CD4-positive, CD25-positive, alpha-beta regulatory T cell (primary cell): ENCODE data around the gene PPP2R5C. TPM values are rescaled to one million over a fixed set of nuclear protein-coding genes. Genes with fewer than 3 reads are reported as not detected.

ENCODE experiments used
- ATAC-seq, 2 donors: fragments of 150-1000 bp; cut with Tn5 transposase; one replicate each; pipeline ENCODE4 v1.10.0; 2021; ENCODE audit warnings: low read depth in 2 of 2, moderate number of reproducible peaks in 2 of 2, moderate library complexity in 1 of 2
- DNase-seq, 3 donors: peaks; one replicate each; pipeline versions ENCODE4 v3.0.0 to v3.0.0-alpha.2; 2012 to 2022; ENCODE audit warnings: mixed read lengths in 1 of 3
- H3K27ac ChIP-seq: one replicate; pipeline ENCODE4 v1.7.0; 2013; ENCODE audit warnings: mild to moderate bottlenecking, low read length; ENCODE audit not compliant: insufficient read depth, poor library complexity, severe bottlenecking
- H3K27me3 ChIP-seq: one replicate; pipeline ENCODE4 v1.7.0; 2013; ENCODE audit warnings: low read length; ENCODE audit not compliant: control insufficient read depth, insufficient read depth
- H3K36me3 ChIP-seq: one replicate; pipeline ENCODE4 v1.7.0; 2013; ENCODE audit warnings: mild to moderate bottlenecking, low read length, moderate library complexity; ENCODE audit not compliant: control insufficient read depth, insufficient read depth
- H3K4me1 ChIP-seq: 2 replicates; pipeline ENCODE4 v1.7.0; 2013; ENCODE audit warnings: mild to moderate bottlenecking, low read length; ENCODE audit not compliant: insufficient read depth, control insufficient read depth, poor library complexity, severe bottlenecking
- H3K4me3 ChIP-seq: one replicate; pipeline ENCODE4 v1.7.0; 2013; ENCODE audit warnings: low read depth, mild to moderate bottlenecking, low read length, moderate library complexity
- H3K9me3 ChIP-seq, 2 experiments: 1 replicate in 1 of 2; 2 replicates in 1 of 2; pipeline ENCODE4 v1.7.0; 2013; ENCODE audit warnings: low read length in 2 of 2, mild to moderate bottlenecking in 1 of 2, moderate library complexity in 1 of 2; ENCODE audit not compliant: control insufficient read depth in 2 of 2
- H3K27ac Mint-ChIP-seq, 3 donors: one replicate each; pipeline ENCODE4 v1.8.0; 2020 to 2022; ENCODE audit warnings: mild to moderate bottlenecking in 3 of 3, mixed read lengths in 3 of 3, moderate library complexity in 2 of 3
- H3K27me3 Mint-ChIP-seq: one replicate; pipeline ENCODE4 v1.8.0; 2022; ENCODE audit warnings: mild to moderate bottlenecking, mixed read lengths
- H3K36me3 Mint-ChIP-seq: one replicate; pipeline ENCODE4 v1.8.0; 2020; ENCODE audit warnings: mixed read lengths
- H3K4me1 Mint-ChIP-seq, 4 donors: one replicate each; pipeline ENCODE4 v1.8.0; 2020 to 2022; ENCODE audit warnings: mixed read lengths in 4 of 4, mild to moderate bottlenecking in 1 of 4
- H3K4me3 Mint-ChIP-seq, 4 donors: one replicate each; pipeline ENCODE4 v1.8.0; 2020 to 2022; ENCODE audit warnings: mild to moderate bottlenecking in 4 of 4, mixed read lengths in 4 of 4, moderate library complexity in 3 of 4
- H3K9me3 Mint-ChIP-seq, 7 donors: one replicate each; pipeline ENCODE4 v1.8.0; 2020 to 2022; ENCODE audit warnings: mixed read lengths in 7 of 7, mild to moderate bottlenecking in 3 of 7, moderate library complexity in 2 of 7
- polyA plus RNA-seq, 4 donors: library from polyadenylated mRNA; unstranded; fragments of 300-500 nt; fragmentation: Illumina TruSeq; gene quantifications; one replicate each; pipeline ENCODE4 v1.2.3, GENCODE V29; 2021
- total RNA-seq: library from RNA; stranded (reverse); gene quantifications from one replicate; pipeline ENCODE4 v1.2.3, GENCODE V29; 2022

The PPP2R5C gene
- total and polyA plus RNA-seq, 5 donors from 2014 or later = 244 to 650 (median 282) TPM

GRCh38 chr14:101872346-101872745, 110.8 kb downstream of the PPP2R5C start:
- no peak for DNase-seq
- H3K27ac ChIP-seq = no peak overlapping the region
- H3K36me3 ChIP-seq = peaks cover 10% of the 10 kb centered on the region
- no peaks in the 10 kb centered on the region for H3K27me3 ChIP-seq
- no peak for ATAC-seq
- H3K4me1 ChIP-seq = peaks cover 37% of the 10 kb centered on the region
- H3K36me3 Mint-ChIP-seq = peaks cover 34% of the 10 kb centered on the region
- no peaks in the 10 kb centered on the region for H3K9me3 Mint-ChIP-seq
- H3K4me1 Mint-ChIP-seq = peaks cover 61 to 90% (median 74%) of the 10 kb centered on the region in 4 donors
- peak overlapping the region in 1 of 4 donors; percentile 18 for H3K4me3 Mint-ChIP-seq
- H3K27me3 Mint-ChIP-seq = no peaks in the 10 kb centered on the region
- H3K9me3 ChIP-seq = no peaks in the 10 kb centered on the region
- H3K27ac Mint-ChIP-seq = peak overlapping the region; percentile 70 to 88 (median 87)
- no peak overlapping the region for H3K4me3 ChIP-seq

GRCh38 chr14:101873076-101873825, 111.7 kb downstream of the PPP2R5C start:
- H3K4me1 ChIP-seq = peaks cover 47% of the 10 kb centered on the region
- H3K36me3 ChIP-seq = peaks cover 18% of the 10 kb centered on the region
- H3K27ac ChIP-seq = peak overlapping the region; percentile 53
- ATAC-seq (no peak), DNase-seq (no peak)
- Mint-ChIP-seq H3K27ac (peak overlapping the region; percentile 70 to 93 (median 88)), H3K4me1 (peaks cover 57 to 92% (median 78%) of the 10 kb centered on the region in 4 donors), H3K4me3 (peak overlapping the region in 1 of 4 donors; percentile 6), H3K27me3 (no peaks in the 10 kb centered on the region), H3K9me3 (no peaks in the 10 kb centered on the region), H3K36me3 (peaks cover 29% of the 10 kb centered on the region)
- no peaks in the 10 kb centered on the region for H3K9me3 ChIP-seq
- no peaks in the 10 kb centered on the region for H3K27me3 ChIP-seq
- H3K4me3 ChIP-seq = no peak overlapping the region

GRCh38 chr14:101873991-101874390, 112.5 kb downstream of the PPP2R5C start:
- Mint-ChIP-seq H3K4me3 (peak overlapping the region in 2 of 4 donors; percentile 15 to 61), H3K4me1 (peaks cover 55 to 96% (median 80%) of the 10 kb centered on the region in 4 donors), H3K9me3 (no peaks in the 10 kb centered on the region), H3K27ac (peak overlapping the region; percentile 16 to 93 (median 88)), H3K36me3 (peaks cover 26% of the 10 kb centered on the region), H3K27me3 (no peaks in the 10 kb centered on the region)
- DNase-seq (no peak), ATAC-seq (no peak)
- H3K36me3 ChIP-seq = peaks cover 16% of the 10 kb centered on the region
- no peaks in the 10 kb centered on the region for H3K27me3 ChIP-seq
- H3K4me3 ChIP-seq = no peak overlapping the region
- peaks cover 54% of the 10 kb centered on the region for H3K4me1 ChIP-seq
- H3K27ac ChIP-seq = peak overlapping the region; percentile 91
- H3K9me3 ChIP-seq = no peaks in the 10 kb centered on the region

- Mint-ChIP-seq H3K36me3 (peaks cover 24% of the 10 kb centered on the region), H3K27ac (peak overlapping the region; percentile 88 to 99 (median 94)), H3K9me3 (no peaks in the 10 kb centered on the region), H3K27me3 (no peaks in the 10 kb centered on the region), H3K4me1 (peaks cover 43 to 94% (median 78%) of the 10 kb centered on the region in 4 donors), H3K4me3 (peak overlapping the region; percentile 48 to 87 (median 80))
- Histone ChIP-seq H3K36me3 (peaks cover 19% of the 10 kb centered on the region), H3K9me3 (no peaks in the 10 kb centered on the region), H3K27ac (peak overlapping the region; percentile 91), H3K27me3 (no peaks in the 10 kb centered on the region), H3K4me3 (peak overlapping the region; percentile 78), H3K4me1 (peaks cover 63% of the 10 kb centered on the region)
- no peak for ATAC-seq
- no peak for DNase-seq
Observed at GRCh38 chr14:101875041-101875726, 113.7 kb downstream of the PPP2R5C start.

GRCh38 chr14:101875727-101876554, 114.4 kb downstream of the PPP2R5C start:
- peak overlapping the region; percentile 91 for H3K27ac ChIP-seq
- peak overlapping the region; percentile 48 to 87 (median 80) for H3K4me3 Mint-ChIP-seq
- no peaks in the 10 kb centered on the region for H3K27me3 ChIP-seq
- peak in 1 of 3 donors; percentile 43 for DNase-seq
- H3K36me3 ChIP-seq = peaks cover 24% of the 10 kb centered on the region
- peaks cover 38 to 93% (median 75%) of the 10 kb centered on the region in 4 donors for H3K4me1 Mint-ChIP-seq
- no peaks in the 10 kb centered on the region for H3K9me3 Mint-ChIP-seq
- peak; percentile 18 to 27 for ATAC-seq
- peaks cover 20% of the 10 kb centered on the region for H3K36me3 Mint-ChIP-seq
- H3K9me3 ChIP-seq = no peaks in the 10 kb centered on the region
- peaks cover 63% of the 10 kb centered on the region for H3K4me1 ChIP-seq
- H3K4me3 ChIP-seq = peak overlapping the region; percentile 78
- H3K27me3 Mint-ChIP-seq = no peaks in the 10 kb centered on the region
- H3K27ac Mint-ChIP-seq = peak overlapping the region; percentile 88 to 99 (median 94)

- no peaks in the 10 kb centered on the region for H3K27me3 ChIP-seq
- H3K36me3 ChIP-seq = peaks cover 24% of the 10 kb centered on the region
- Mint-ChIP-seq H3K36me3 (peaks cover 20% of the 10 kb centered on the region), H3K27ac (peak overlapping the region; percentile 88 to 99 (median 94)), H3K4me3 (peak overlapping the region; percentile 48 to 87 (median 80)), H3K27me3 (no peaks in the 10 kb centered on the region), H3K9me3 (no peaks in the 10 kb centered on the region), H3K4me1 (peaks cover 35 to 92% (median 71%) of the 10 kb centered on the region in 4 donors)
- ATAC-seq (peak; percentile 94 to 96), DNase-seq (peak; percentile 75 to 92 (median 80))
- H3K4me1 ChIP-seq = peaks cover 63% of the 10 kb centered on the region
- peak overlapping the region; percentile 78 for H3K4me3 ChIP-seq
- peak overlapping the region; percentile 91 for H3K27ac ChIP-seq
- no peaks in the 10 kb centered on the region for H3K9me3 ChIP-seq
Observed at GRCh38 chr14:101876555-101876938, 115.0 kb downstream of the PPP2R5C start.

- H3K4me1 Mint-ChIP-seq = peaks cover 27 to 90% (median 63%) of the 10 kb centered on the region in 4 donors
- DNase-seq (no peak), ATAC-seq (no peak)
- H3K36me3 Mint-ChIP-seq = peaks cover 25% of the 10 kb centered on the region
- peak overlapping the region; percentile 41 to 75 (median 64) for H3K4me3 Mint-ChIP-seq
- H3K4me1 ChIP-seq = peaks cover 56% of the 10 kb centered on the region
- no peaks in the 10 kb centered on the region for H3K27me3 ChIP-seq
- H3K27ac ChIP-seq = peak overlapping the region; percentile 91
- peak overlapping the region; percentile 24 for H3K4me3 ChIP-seq
- H3K9me3 Mint-ChIP-seq = no peaks in the 10 kb centered on the region
- peak overlapping the region; percentile 88 to 96 (median 94) for H3K27ac Mint-ChIP-seq
- H3K27me3 Mint-ChIP-seq = no peaks in the 10 kb centered on the region
- peaks cover 35% of the 10 kb centered on the region for H3K36me3 ChIP-seq
- no peaks in the 10 kb centered on the region for H3K9me3 ChIP-seq
Observed at GRCh38 chr14:101877766-101878165, 116.3 kb downstream of the PPP2R5C start.
